HEK293 (cell line): ENCODE results near the gene CNOT4.

Experiments used
- CTCF ChIA-PET: fragments of 350-600 bp; formaldehyde crosslinking; extraction: SDS; loops from one replicate; lab custom pipeline; 2021; ENCODE audit warnings: antibody characterized with exemption; lab: Yijun Ruan, JAX
- POLR2A ChIA-PET: fragments of 300-600 bp; formaldehyde crosslinking; extraction: SDS; loops from one replicate; lab custom pipeline; 2020; ENCODE audit warnings: antibody characterized with exemption, inconsistent platforms; lab: Yijun Ruan, JAX
- H3K27ac ChIP-seq: fragments of 200-500 bp; sonication (Bioruptor generic); 2 replicates; pipeline ENCODE4 v1.5.1; 2014; ENCODE audit warnings: low read depth, low read length, control low read depth, inconsistent platforms; ENCODE audit errors: extremely low read depth
- H3K36me3 ChIP-seq, 2 experiments: fragments of 200-500 bp in 1 of 2; sonication (Bioruptor generic) in 1 of 2; 1 replicate in 1 of 2; 2 replicates in 1 of 2; pipeline ENCODE4 v1.5.1; 2014 to 2017; ENCODE audit warnings: inconsistent platforms in 2 of 2, low read length in 2 of 2; ENCODE audit not compliant: control insufficient read depth in 2 of 2, insufficient read depth in 1 of 2
- H3K4me1 ChIP-seq: fragments of 200-500 bp; sonication (Bioruptor generic); 2 replicates; pipeline ENCODE4 v1.5.1; 2014; ENCODE audit warnings: mild to moderate bottlenecking, low read length, inconsistent platforms; ENCODE audit not compliant: control insufficient read depth, insufficient read depth
- H3K4me3 ChIP-seq: 2 replicates; pipeline ENCODE4 v1.5.1; 2011; ENCODE audit warnings: low read depth, mild to moderate bottlenecking, control low read depth, low read length, moderate library complexity
- H3K9me3 ChIP-seq: fragments of 200-500 bp; sonication (Bioruptor generic); 2 replicates; pipeline ENCODE4 v1.5.1; 2014; ENCODE audit warnings: low read depth, low read length, inconsistent platforms; ENCODE audit not compliant: control insufficient read depth, insufficient read depth
- HOXA7 ChIP-seq: sonication (generic); formaldehyde crosslinking; IDR thresholded peaks from 2 replicates; pipeline ENCODE4 v1.8.1; 2022; ENCODE audit warnings: missing genetic modification reagents, borderline replicate concordance
- SETDB1 ChIP-seq: IDR thresholded peaks from one replicate; pipeline ENCODE4 v1.6.1; 2017; ENCODE audit warnings: mild to moderate bottlenecking, low read length, moderate library complexity, mixed read lengths; ENCODE audit not compliant: insufficient read length
- SP7 ChIP-seq: fragments of 450-650 bp; formaldehyde crosslinking; IDR thresholded peaks from 2 replicates; pipeline ENCODE4 v1.5.1; 2016; ENCODE audit warnings: missing biosample characterization, missing genetic modification characterization
- ZNF114 ChIP-seq: fragments of 450-650 bp; formaldehyde crosslinking; IDR thresholded peaks from 2 replicates; pipeline ENCODE4 v1.5.0; 2017; ENCODE audit warnings: missing biosample characterization, missing genetic modification characterization
- ZNF155 ChIP-seq: fragments of 450-650 bp; formaldehyde crosslinking; IDR thresholded peaks from 2 replicates; pipeline ENCODE4 v1.5.1; 2016; ENCODE audit warnings: missing biosample characterization, missing genetic modification characterization
- ZNF157 ChIP-seq: fragments of 450-650 bp; formaldehyde crosslinking; IDR thresholded peaks from 2 replicates; pipeline ENCODE4 v1.5.1; 2016; ENCODE audit warnings: missing biosample characterization, missing genetic modification characterization
- ZNF2 ChIP-seq: fragments of 450-650 bp; formaldehyde crosslinking; IDR thresholded peaks from 2 replicates; pipeline ENCODE4 v1.5.1; 2016; ENCODE audit warnings: missing biosample characterization, missing genetic modification characterization
- ZNF292 ChIP-seq: fragments of 450-650 bp; formaldehyde crosslinking; IDR thresholded peaks from 2 replicates; pipeline ENCODE4 v1.5.1; 2016; ENCODE audit warnings: low read depth, missing biosample characterization, missing genetic modification characterization, borderline replicate concordance
- ZNF571 ChIP-seq: fragments of 450-650 bp; formaldehyde crosslinking; IDR thresholded peaks from 2 replicates; pipeline ENCODE4 v1.5.0; 2017; ENCODE audit warnings: missing biosample characterization, missing genetic modification characterization
- ZNF624 ChIP-seq: fragments of 450-650 bp; formaldehyde crosslinking; IDR thresholded peaks from 2 replicates; pipeline ENCODE4 v1.5.1; 2017; ENCODE audit warnings: missing biosample characterization, missing genetic modification characterization
- ZNF629 ChIP-seq: fragments of 450-650 bp; formaldehyde crosslinking; IDR thresholded peaks from 2 replicates; pipeline ENCODE4 v1.5.1; 2017; ENCODE audit warnings: missing biosample characterization, missing genetic modification characterization
- ZNF660 ChIP-seq: fragments of 450-650 bp; IDR thresholded peaks from 2 replicates; pipeline ENCODE4 v1.5.1; 2018; ENCODE audit warnings: missing biosample characterization, mild to moderate bottlenecking, missing genetic modification characterization
- ZNF701 ChIP-seq: fragments of 450-650 bp; formaldehyde crosslinking; IDR thresholded peaks from 2 replicates; pipeline ENCODE4 v1.5.1; 2016; ENCODE audit warnings: missing biosample characterization, missing genetic modification characterization
- TF ChIP-seq, protein P1 (sequence below): fragments of 450-650 bp; formaldehyde crosslinking; IDR thresholded peaks from 2 replicates; pipeline ENCODE4 v1.5.1; 2016; ENCODE audit warnings: missing biosample characterization, missing genetic modification characterization
- TF ChIP-seq, protein P2 (sequence below): fragments of 450-650 bp; formaldehyde crosslinking; optimal IDR thresholded peaks from 2 replicates; pipeline ENCODE3; 2016; ENCODE audit warnings: missing biosample characterization, mild to moderate bottlenecking, missing genetic modification characterization
- TF ChIP-seq, protein P3 (sequence below): fragments of 450-650 bp; formaldehyde crosslinking; IDR thresholded peaks from 2 replicates; pipeline ENCODE4 v1.5.1; 2016; ENCODE audit warnings: missing biosample characterization, missing genetic modification characterization
- TF ChIP-seq, protein P4 (sequence below): fragments of 450-650 bp; formaldehyde crosslinking; IDR thresholded peaks from 2 replicates; pipeline ENCODE4 v1.5.1; 2017; ENCODE audit warnings: missing biosample characterization, missing genetic modification characterization
- TF ChIP-seq, protein P5 (sequence below): fragments of 450-650 bp; formaldehyde crosslinking; IDR thresholded peaks from 2 replicates; pipeline ENCODE4 v1.5.1; 2016; ENCODE audit warnings: missing biosample characterization, missing genetic modification characterization

Gene CNOT4

DNA sequence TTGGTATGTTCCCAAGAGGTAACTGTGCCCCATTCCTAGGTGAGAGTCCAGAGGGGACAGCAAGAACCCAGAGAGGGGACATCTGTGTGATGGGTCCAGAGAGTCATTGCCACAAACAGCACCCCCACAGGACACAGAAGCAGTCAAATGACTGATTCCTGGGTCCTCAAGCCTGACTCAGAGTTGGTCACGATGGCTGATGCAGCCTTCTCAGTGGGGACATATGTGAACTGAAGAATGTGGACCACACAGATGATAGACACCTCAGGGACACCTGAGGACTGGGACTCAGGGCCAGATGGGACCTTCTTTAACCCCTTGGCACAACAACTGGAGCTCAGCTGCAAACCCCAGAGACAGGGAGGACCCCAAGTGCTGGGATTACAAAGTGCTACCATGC is 179.8 kb downstream of the CNOT4 start:
- no peak overlapping the region for H3K4me3 ChIP-seq
- no peak for TF ChIP-seq ZNF571 (tag by site-specific recombination)
- TF ChIP-seq ZNF624 (tag by site-specific recombination), result no peak
- TF ChIP-seq, protein P1, sequence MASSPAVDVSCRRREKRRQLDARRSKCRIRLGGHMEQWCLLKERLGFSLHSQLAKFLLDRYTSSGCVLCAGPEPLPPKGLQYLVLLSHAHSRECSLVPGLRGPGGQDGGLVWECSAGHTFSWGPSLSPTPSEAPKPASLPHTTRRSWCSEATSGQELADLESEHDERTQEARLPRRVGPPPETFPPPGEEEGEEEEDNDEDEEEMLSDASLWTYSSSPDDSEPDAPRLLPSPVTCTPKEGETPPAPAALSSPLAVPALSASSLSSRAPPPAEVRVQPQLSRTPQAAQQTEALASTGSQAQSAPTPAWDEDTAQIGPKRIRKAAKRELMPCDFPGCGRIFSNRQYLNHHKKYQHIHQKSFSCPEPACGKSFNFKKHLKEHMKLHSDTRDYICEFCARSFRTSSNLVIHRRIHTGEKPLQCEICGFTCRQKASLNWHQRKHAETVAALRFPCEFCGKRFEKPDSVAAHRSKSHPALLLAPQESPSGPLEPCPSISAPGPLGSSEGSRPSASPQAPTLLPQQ (tag by site-specific recombination), result no peak
- TF ChIP-seq, protein P2, sequence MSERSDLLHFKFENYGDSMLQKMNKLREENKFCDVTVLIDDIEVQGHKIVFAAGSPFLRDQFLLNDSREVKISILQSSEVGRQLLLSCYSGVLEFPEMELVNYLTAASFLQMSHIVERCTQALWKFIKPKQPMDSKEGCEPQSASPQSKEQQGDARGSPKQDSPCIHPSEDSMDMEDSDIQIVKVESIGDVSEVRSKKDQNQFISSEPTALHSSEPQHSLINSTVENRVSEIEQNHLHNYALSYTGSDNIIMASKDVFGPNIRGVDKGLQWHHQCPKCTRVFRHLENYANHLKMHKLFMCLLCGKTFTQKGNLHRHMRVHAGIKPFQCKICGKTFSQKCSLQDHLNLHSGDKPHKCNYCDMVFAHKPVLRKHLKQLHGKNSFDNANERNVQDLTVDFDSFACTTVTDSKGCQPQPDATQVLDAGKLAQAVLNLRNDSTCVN, result no peak
- TF ChIP-seq ZNF629 (tag by site-specific recombination), result no peak
- no peak for TF ChIP-seq ZNF155 (tag by site-specific recombination)
- TF ChIP-seq, protein P3, sequence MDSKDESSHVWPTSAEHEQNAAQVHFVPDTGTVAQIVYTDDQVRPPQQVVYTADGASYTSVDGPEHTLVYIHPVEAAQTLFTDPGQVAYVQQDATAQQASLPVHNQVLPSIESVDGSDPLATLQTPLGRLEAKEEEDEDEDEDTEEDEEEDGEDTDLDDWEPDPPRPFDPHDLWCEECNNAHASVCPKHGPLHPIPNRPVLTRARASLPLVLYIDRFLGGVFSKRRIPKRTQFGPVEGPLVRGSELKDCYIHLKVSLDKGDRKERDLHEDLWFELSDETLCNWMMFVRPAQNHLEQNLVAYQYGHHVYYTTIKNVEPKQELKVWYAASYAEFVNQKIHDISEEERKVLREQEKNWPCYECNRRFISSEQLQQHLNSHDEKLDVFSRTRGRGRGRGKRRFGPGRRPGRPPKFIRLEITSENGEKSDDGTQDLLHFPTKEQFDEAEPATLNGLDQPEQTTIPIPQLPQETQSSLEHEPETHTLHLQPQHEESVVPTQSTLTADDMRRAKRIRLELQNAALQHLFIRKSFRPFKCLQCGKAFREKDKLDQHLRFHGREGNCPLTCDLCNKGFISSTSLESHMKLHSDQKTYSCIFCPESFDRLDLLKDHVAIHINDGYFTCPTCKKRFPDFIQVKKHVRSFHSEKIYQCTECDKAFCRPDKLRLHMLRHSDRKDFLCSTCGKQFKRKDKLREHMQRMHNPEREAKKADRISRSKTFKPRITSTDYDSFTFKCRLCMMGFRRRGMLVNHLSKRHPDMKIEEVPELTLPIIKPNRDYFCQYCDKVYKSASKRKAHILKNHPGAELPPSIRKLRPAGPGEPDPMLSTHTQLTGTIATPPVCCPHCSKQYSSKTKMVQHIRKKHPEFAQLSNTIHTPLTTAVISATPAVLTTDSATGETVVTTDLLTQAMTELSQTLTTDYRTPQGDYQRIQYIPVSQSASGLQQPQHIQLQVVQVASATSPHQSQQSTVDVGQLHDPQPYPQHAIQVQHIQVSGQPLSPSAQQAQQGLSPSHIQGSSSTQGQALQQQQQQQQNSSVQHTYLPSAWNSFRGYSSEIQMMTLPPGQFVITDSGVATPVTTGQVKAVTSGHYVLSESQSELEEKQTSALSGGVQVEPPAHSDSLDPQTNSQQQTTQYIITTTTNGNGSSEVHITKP (tag by site-specific recombination), result no peak
- TF ChIP-seq ZNF701 (tag by site-specific recombination), result no peak
- TF ChIP-seq ZNF2 (tag by site-specific recombination), result no peak
- ChIA-PET CTCF (no interaction called here), POLR2A (no interaction called here)
- no peak overlapping the region for H3K27ac ChIP-seq
- no peaks in the 10 kb centered on the region for H3K9me3 ChIP-seq
- no peaks in the 10 kb centered on the region for H3K4me1 ChIP-seq
- H3K36me3 ChIP-seq, result no peaks in the 10 kb centered on the region

DNA sequence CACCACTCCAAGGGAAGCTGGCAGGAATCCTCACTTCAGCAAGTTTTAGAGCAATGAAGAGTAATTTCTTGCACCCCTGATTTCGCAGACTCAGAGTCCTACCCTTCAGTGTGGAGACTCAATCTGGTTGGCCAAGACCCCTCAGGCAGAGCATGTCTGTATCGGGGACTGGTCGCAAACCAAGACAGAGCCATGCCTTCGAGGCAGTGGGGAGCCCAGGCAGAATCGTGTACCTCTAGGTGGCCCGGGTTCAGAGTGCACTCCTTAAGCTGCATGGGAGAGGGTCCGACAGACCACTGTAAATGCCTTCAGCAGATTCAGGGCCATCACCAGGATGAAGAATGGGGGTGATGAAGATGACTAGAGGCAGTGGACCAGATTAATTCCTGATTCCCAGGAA is 181.4 kb downstream of the CNOT4 start:
- ChIA-PET POLR2A (no interaction called here), CTCF (interaction anchor here (0.9 kb wide), 1 partner anchor 12 kb away, joined by 3 read pairs; no protein-coding TSS in a partner anchor)
- Histone ChIP-seq H3K4me3 (no peak overlapping the region), H3K9me3 (no peaks in the 10 kb centered on the region), H3K4me1 (no peaks in the 10 kb centered on the region), H3K27ac (no peak overlapping the region)
- TF ChIP-seq SETDB1, result no peak
- TF ChIP-seq, protein P4, sequence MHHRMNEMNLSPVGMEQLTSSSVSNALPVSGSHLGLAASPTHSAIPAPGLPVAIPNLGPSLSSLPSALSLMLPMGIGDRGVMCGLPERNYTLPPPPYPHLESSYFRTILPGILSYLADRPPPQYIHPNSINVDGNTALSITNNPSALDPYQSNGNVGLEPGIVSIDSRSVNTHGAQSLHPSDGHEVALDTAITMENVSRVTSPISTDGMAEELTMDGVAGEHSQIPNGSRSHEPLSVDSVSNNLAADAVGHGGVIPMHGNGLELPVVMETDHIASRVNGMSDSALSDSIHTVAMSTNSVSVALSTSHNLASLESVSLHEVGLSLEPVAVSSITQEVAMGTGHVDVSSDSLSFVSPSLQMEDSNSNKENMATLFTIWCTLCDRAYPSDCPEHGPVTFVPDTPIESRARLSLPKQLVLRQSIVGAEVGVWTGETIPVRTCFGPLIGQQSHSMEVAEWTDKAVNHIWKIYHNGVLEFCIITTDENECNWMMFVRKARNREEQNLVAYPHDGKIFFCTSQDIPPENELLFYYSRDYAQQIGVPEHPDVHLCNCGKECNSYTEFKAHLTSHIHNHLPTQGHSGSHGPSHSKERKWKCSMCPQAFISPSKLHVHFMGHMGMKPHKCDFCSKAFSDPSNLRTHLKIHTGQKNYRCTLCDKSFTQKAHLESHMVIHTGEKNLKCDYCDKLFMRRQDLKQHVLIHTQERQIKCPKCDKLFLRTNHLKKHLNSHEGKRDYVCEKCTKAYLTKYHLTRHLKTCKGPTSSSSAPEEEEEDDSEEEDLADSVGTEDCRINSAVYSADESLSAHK (tag by site-specific recombination), result no peak
- no peak for TF ChIP-seq ZNF157 (tag by site-specific recombination)
- no peak for TF ChIP-seq ZNF114 (tag by site-specific recombination)
- no peak for TF ChIP-seq HOXA7 (CRISPR knock-in tag)
- no peak for TF ChIP-seq SP7 (tag by site-specific recombination)
- no peak for TF ChIP-seq ZNF660
- TF ChIP-seq ZNF292, result no peak
- TF ChIP-seq, protein P5, sequence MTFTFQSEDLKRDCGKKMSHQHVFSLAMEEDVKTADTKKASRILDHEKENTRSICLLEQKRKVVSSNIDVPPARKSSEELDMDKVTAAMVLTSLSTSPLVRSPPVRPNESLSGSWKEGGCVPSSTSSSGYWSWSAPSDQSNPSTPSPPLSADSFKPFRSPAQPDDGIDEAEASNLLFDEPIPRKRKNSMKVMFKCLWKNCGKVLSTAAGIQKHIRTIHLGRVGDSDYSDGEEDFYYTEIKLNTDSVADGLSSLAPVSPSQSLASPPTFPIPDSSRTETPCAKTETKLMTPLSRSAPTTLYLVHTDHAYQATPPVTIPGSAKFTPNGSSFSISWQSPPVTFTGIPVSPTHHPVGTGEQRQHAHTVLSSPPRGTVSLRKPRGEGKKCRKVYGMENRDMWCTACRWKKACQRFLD (tag by site-specific recombination), result no peak
- TF ChIP-seq, all 188 proteins: peak for 0
- H3K36me3 ChIP-seq, result no peaks in the 10 kb centered on the region
